Endothelial cell of umbilical vein (primary cell): ENCODE results near the gene ITPR2. TPM values are rescaled to one million over a fixed set of nuclear protein-coding genes. Genes with fewer than 3 reads are reported as not detected.

Experiments used
- BruUV-seq: library from RNA; stranded (reverse); fragments of 400-500 nt; replicated peaks from 2 replicates; lab custom pipeline; 2021; lab: Mats Ljungman, UMichigan
- CTCF ChIA-PET: fragments of 300-600, 350-600 bp; sonication (Branson Sonifier 250); formaldehyde crosslinking; loops from one replicate; lab custom pipeline; 2021; ENCODE audit warnings: antibody characterized with exemption, inconsistent platforms; lab: Charles Lee
- POLR2A ChIA-PET: fragments of 300-600, 350-600 bp; sonication (Branson Sonifier 250); formaldehyde crosslinking; loops from one replicate; lab custom pipeline; 2021; ENCODE audit warnings: antibody characterized with exemption, inconsistent platforms; lab: Charles Lee
- DNase-seq: peaks from one replicate; pipeline ENCODE4 v3.0.0-alpha.2; 2011; ENCODE audit warnings: low read depth, low spot score
- FAIRE-seq: peaks from 2 replicates; lab custom pipeline; 2011; peaks lifted over from hg19 to GRCh38; lab: Jason Lieb, UNC
- H2AFZ ChIP-seq: 2 replicates; pipeline ENCODE4 v1.6.0; 2012; ENCODE audit warnings: low read depth, low read length, control low read depth, inconsistent platforms
- H3K27ac ChIP-seq: 2 replicates; pipeline ENCODE4 v1.5.1; 2011; ENCODE audit warnings: low read depth, mild to moderate bottlenecking, control low read depth, low read length, moderate library complexity; ENCODE audit not compliant: insufficient read depth
- H3K27me3 ChIP-seq, 2 experiments: 2 replicates each; pipeline versions ENCODE4 v1.6.0 to v1.6.1; 2011; ENCODE audit warnings: low read length in 2 of 2, mixed read lengths in 1 of 2; ENCODE audit not compliant: control insufficient read depth in 2 of 2, insufficient read depth in 2 of 2
- H3K36me3 ChIP-seq, 2 experiments: 2 replicates in 1 of 2; 3 replicates in 1 of 2; pipeline ENCODE4 v1.5.1; 2011; ENCODE audit warnings: low read length in 2 of 2, mild to moderate bottlenecking in 1 of 2, moderate library complexity in 1 of 2; ENCODE audit not compliant: control insufficient read depth in 2 of 2, insufficient read depth in 2 of 2; ENCODE audit errors: extremely low read depth in 1 of 2
- H3K4me1 ChIP-seq: 3 replicates; pipeline ENCODE4 v1.5.1; 2011; ENCODE audit warnings: mild to moderate bottlenecking, low read length; ENCODE audit not compliant: control insufficient read depth, insufficient read depth; ENCODE audit errors: extremely low read depth
- H3K4me2 ChIP-seq: 2 replicates; pipeline ENCODE4 v1.6.1; 2011; ENCODE audit warnings: low read length, control low read depth, mixed read lengths; ENCODE audit not compliant: insufficient read depth
- H3K4me3 ChIP-seq, 3 experiments: fragments of 200-600 bp in 1 of 3; sonication (generic), shearing (Covaris generic) in 1 of 3; replicated peaks in 1 of 3; 2 replicates each; pipeline ENCODE4 v1.5.1; 2011 to 2016; ENCODE audit warnings: control low read depth in 3 of 3, low read length in 3 of 3, mild to moderate bottlenecking in 2 of 3, inconsistent platforms in 1 of 3, low read depth in 1 of 3, moderate library complexity in 1 of 3; ENCODE audit not compliant: insufficient read depth in 1 of 3
- H3K79me2 ChIP-seq: 2 replicates; pipeline ENCODE4 v1.6.0; 2012; ENCODE audit warnings: low read length, inconsistent platforms; ENCODE audit not compliant: control insufficient read depth, insufficient read depth
- H3K9ac ChIP-seq: replicated peaks from 2 replicates; pipeline ENCODE3; 2011; ENCODE audit warnings: low read length, control low read depth; ENCODE audit not compliant: insufficient read depth; ENCODE audit errors: extremely low read depth
- H3K9me1 ChIP-seq: replicated peaks from 3 replicates; pipeline ENCODE4 v1.6.0; 2011; ENCODE audit warnings: mild to moderate bottlenecking, low read length; ENCODE audit not compliant: control insufficient read depth, insufficient read depth; ENCODE audit errors: extremely low read depth
- H3K9me3 ChIP-seq: replicated peaks from 2 replicates; pipeline ENCODE4 v1.5.1; 2012; ENCODE audit warnings: low read length, inconsistent platforms; ENCODE audit not compliant: control insufficient read depth, insufficient read depth
- H4K20me1 ChIP-seq: replicated peaks from 2 replicates; pipeline ENCODE3; 2011; ENCODE audit warnings: mild to moderate bottlenecking, low read length; ENCODE audit not compliant: control insufficient read depth, insufficient read depth; ENCODE audit errors: extremely low read depth
- EZH2 ChIP-seq: IDR thresholded peaks from 2 replicates; pipeline ENCODE4 v1.6.1; 2012; ENCODE audit warnings: borderline replicate concordance, low read depth, mild to moderate bottlenecking, moderate library complexity, low read length, inconsistent platforms; ENCODE audit not compliant: severe bottlenecking
- FOS ChIP-seq: IDR thresholded peaks from 2 replicates; pipeline ENCODE4 v1.6.1; 2011; ENCODE audit warnings: mild to moderate bottlenecking, low read length, moderate library complexity, borderline replicate concordance; ENCODE audit not compliant: insufficient read depth
- GATA2 ChIP-seq: IDR thresholded peaks from 2 replicates; pipeline ENCODE4 v1.7.0; 2011; ENCODE audit warnings: low read depth, mild to moderate bottlenecking, moderate library complexity, mixed read lengths, low read length; ENCODE audit not compliant: insufficient read length, insufficient read depth
- JUN ChIP-seq: IDR thresholded peaks from 2 replicates; pipeline ENCODE4 v1.6.1; 2011; ENCODE audit warnings: borderline replicate concordance, low read depth; ENCODE audit not compliant: insufficient read length, insufficient read depth
- MYC ChIP-seq: IDR thresholded peaks from one replicate; pipeline ENCODE4 v1.6.1; 2011; ENCODE audit warnings: mild to moderate bottlenecking, low read depth, low read length
- POLR2A ChIP-seq: IDR thresholded peaks from 2 replicates; pipeline ENCODE4 v1.6.1; 2012; ENCODE audit warnings: low read depth, mild to moderate bottlenecking, control low read depth, low read length
- POLR2AphosphoS5 ChIP-seq: IDR thresholded peaks from 2 replicates; pipeline ENCODE4 v1.6.1; 2012; ENCODE audit warnings: low read depth, mild to moderate bottlenecking, control low read depth, low read length, moderate library complexity; ENCODE audit not compliant: insufficient read depth
- dilution Hi-C: fragments of 300-500 bp; cut with MboI; formaldehyde crosslinking; loops from one replicate; pipeline ENCODE4 v1.15.0; 2019; ENCODE audit warnings: low sequenced_read_pairs; ENCODE audit not compliant: extremely low pct_ligation_motif_present
- intact Hi-C: fragments of 100-400 bp; cut with micrococcal nuclease; formaldehyde crosslinking; loops from one replicate; pipeline ENCODE4 v1.10.0; 2022
- polyA plus RNA-seq, 4 experiments: library from polyadenylated mRNA; depleted of rRNA in 3 of 4; stranded (reverse) in 3 of 4; unstranded in 1 of 4; fragments of >200 nt; gene quantifications; 2 replicates each; pipeline versions ENCODE4 v1.2.1 to v1.2.3, GENCODE V29; 2011 to 2012; ENCODE audit warnings: missing spikeins in 1 of 4
- total RNA-seq: library from RNA; stranded (reverse); gene quantifications from 2 replicates; pipeline ENCODE4 v1.2.3, GENCODE V29; 2021
- TF ChIP-seq, protein P1 (sequence below): IDR thresholded peaks from 2 replicates; pipeline ENCODE4 v1.6.1; 2011; ENCODE audit not compliant: insufficient read depth, insufficient read length
- TF ChIP-seq, protein P2 (sequence below), 2 donors: IDR thresholded peaks; 1 replicate in 1 of 2; 2 replicates in 1 of 2; pipeline ENCODE4 v1.5.1; 2011; ENCODE audit warnings: low read length in 2 of 2, mild to moderate bottlenecking in 2 of 2, moderate library complexity in 2 of 2, control low read depth in 1 of 2, inconsistent platforms in 1 of 2, low read depth in 1 of 2; ENCODE audit not compliant: insufficient read depth in 1 of 2; ENCODE audit errors: extremely low read depth in 1 of 2

ITPR2 gene
- total and polyA plus RNA-seq, 2 donors (not counting 3 experiments of a cell fraction or from before 2014, with no cell fraction given): 16.2 to 86.8 TPM

DNA sequence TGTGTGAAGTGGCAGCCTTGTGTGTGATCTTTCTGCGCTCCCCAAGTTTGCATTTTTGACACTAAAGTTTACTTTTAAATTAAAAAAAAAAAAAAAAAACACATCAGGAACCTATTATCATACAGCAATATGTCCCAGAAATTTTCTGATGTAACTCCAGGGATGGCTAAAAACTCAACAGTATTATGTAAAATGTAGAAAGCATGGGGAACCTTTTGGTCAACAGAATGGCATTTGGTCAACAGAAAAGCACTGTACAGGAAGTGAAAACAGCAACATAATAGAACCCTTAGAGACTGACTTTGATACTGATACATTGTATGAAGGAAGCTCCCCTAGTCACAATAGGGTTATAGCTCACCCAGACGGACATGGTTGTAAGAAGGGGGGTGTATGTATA is 224.3 kb downstream of the ITPR2 start:
- H3K4me1 ChIP-seq: no peaks in the 10 kb centered on the region
- no peak overlapping the region for H2AFZ ChIP-seq
- BruUV-seq: no TSS peak
- no peaks in the 10 kb centered on the region for H3K9me1 ChIP-seq
- H3K4me3 ChIP-seq: no peak overlapping the region
- intact Hi-C loops: no loop called here
- no peaks in the 10 kb centered on the region for H3K79me2 ChIP-seq
- ChIA-PET POLR2A (no interaction called here), CTCF (interaction anchor here (0.9 kb wide), 1 partner anchor 93 kb away, joined by 3 read pairs; no protein-coding TSS in a partner anchor)
- DNase-seq (no peak), FAIRE-seq (no peak)
- no peaks in the 10 kb centered on the region for H3K27me3 ChIP-seq
- no peak overlapping the region for H3K27ac ChIP-seq
- TF ChIP-seq, protein P1, sequence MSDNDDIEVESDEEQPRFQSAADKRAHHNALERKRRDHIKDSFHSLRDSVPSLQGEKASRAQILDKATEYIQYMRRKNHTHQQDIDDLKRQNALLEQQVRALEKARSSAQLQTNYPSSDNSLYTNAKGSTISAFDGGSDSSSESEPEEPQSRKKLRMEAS: no peak
- no peak for TF ChIP-seq JUN
- no peak for TF ChIP-seq EZH2
- TF ChIP-seq, protein P2, sequence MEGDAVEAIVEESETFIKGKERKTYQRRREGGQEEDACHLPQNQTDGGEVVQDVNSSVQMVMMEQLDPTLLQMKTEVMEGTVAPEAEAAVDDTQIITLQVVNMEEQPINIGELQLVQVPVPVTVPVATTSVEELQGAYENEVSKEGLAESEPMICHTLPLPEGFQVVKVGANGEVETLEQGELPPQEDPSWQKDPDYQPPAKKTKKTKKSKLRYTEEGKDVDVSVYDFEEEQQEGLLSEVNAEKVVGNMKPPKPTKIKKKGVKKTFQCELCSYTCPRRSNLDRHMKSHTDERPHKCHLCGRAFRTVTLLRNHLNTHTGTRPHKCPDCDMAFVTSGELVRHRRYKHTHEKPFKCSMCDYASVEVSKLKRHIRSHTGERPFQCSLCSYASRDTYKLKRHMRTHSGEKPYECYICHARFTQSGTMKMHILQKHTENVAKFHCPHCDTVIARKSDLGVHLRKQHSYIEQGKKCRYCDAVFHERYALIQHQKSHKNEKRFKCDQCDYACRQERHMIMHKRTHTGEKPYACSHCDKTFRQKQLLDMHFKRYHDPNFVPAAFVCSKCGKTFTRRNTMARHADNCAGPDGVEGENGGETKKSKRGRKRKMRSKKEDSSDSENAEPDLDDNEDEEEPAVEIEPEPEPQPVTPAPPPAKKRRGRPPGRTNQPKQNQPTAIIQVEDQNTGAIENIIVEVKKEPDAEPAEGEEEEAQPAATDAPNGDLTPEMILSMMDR (IDR thresholded peaks at IDR 0.05; ENCODE audit: extremely low read depth in 1 of 2, insufficient read depth in 1 of 2, low read depth in 1 of 2, low read length in 2 of 2): no peak
- TF ChIP-seq POLR2A: no peak
- no peak for TF ChIP-seq MYC
- no peak for TF ChIP-seq POLR2AphosphoS5
- no peak for TF ChIP-seq GATA2
- no peak for TF ChIP-seq FOS
- H3K9me3 ChIP-seq: no peaks in the 10 kb centered on the region
- H3K36me3 ChIP-seq: peaks cover 0 to 7% of the 10 kb centered on the region in 2 experiments
- dilution Hi-C loops: no loop called here
- H4K20me1 ChIP-seq: no peaks in the 10 kb centered on the region
- no peak overlapping the region for H3K9ac ChIP-seq
- H3K4me2 ChIP-seq: no peak overlapping the region
